Smooth muscle cell (in vitro differentiated cells): Measurements from ENCODE around the gene TRMT10C. TPM values are rescaled to one million over a fixed set of nuclear protein-coding genes. Genes with fewer than 3 reads are reported as not detected.
"Not testable (repeated sequence)": the region's sequence is repeated elsewhere in the genome, so short reads cannot be mapped to it uniquely, and the experiment has no call there.

Experiments used
- DNase-seq: peaks from one replicate; lab custom pipeline; 2025; ENCODE audit not compliant: unreplicated experiment; lab: John Stamatoyannopoulos, UW
- H2AFZ ChIP-seq: fragments of 200-600 bp; sonication (generic); 2 replicates; pipeline ENCODE4 v1.6.0; 2016; ENCODE audit warnings: antibody characterized with exemption, low read depth, mild to moderate bottlenecking
- H3F3A ChIP-seq: fragments of 200-600 bp; sonication (generic); 2 replicates; pipeline ENCODE4 v1.6.0; 2017; ENCODE audit warnings: antibody characterized with exemption, low read depth
- H3K27ac ChIP-seq: fragments of 200-600 bp; sonication (generic); 2 replicates; pipeline ENCODE4 v1.5.1; 2016; ENCODE audit warnings: low read depth, mild to moderate bottlenecking
- H3K27me3 ChIP-seq: fragments of 200-600 bp; sonication (generic); 2 replicates; pipeline ENCODE4 v1.6.1; 2016; ENCODE audit warnings: low read depth, mild to moderate bottlenecking
- H3K36me3 ChIP-seq: fragments of 200-600 bp; sonication (generic); 2 replicates; pipeline ENCODE4 v1.5.1; 2016; ENCODE audit warnings: low read depth
- H3K4me1 ChIP-seq: fragments of 200-600 bp; sonication (generic); 2 replicates; pipeline ENCODE4 v1.5.1; 2016; ENCODE audit warnings: low read depth
- H3K4me2 ChIP-seq: fragments of 200-600 bp; sonication (generic); 2 replicates; pipeline ENCODE4 v1.6.0; 2016; ENCODE audit warnings: mild to moderate bottlenecking
- H3K4me3 ChIP-seq: fragments of 200-600 bp; sonication (generic); 2 replicates; pipeline ENCODE4 v1.5.1; 2016; ENCODE audit warnings: mild to moderate bottlenecking
- H3K79me2 ChIP-seq: fragments of 200-600 bp; sonication (generic); 2 replicates; pipeline ENCODE4 v1.6.0; 2016; ENCODE audit warnings: low read depth, mild to moderate bottlenecking
- H3K9ac ChIP-seq: fragments of 200-600 bp; sonication (generic); 2 replicates; pipeline ENCODE4 v1.6.0; 2016; ENCODE audit warnings: low read depth
- H3K9me3 ChIP-seq: fragments of 200-600 bp; sonication (generic); replicated peaks from 2 replicates; pipeline ENCODE4 v1.5.1; 2016; ENCODE audit warnings: low read depth
- H4K20me1 ChIP-seq: fragments of 200-600 bp; sonication (generic); 2 replicates; pipeline ENCODE4 v1.6.0; 2016; ENCODE audit warnings: low read depth
- WGBS: methylation state at CpG from one replicate; pipeline ENCODE4 v1.1.7; 2016; ENCODE audit warnings: low lambda C conversion rate; 5-methylcytosine and 5-hydroxymethylcytosine counted together
- polyA plus RNA-seq: library from polyadenylated mRNA; unstranded; fragments of >200 nt; fragmentation: Nextera tagmentation; extraction: Ambion mirVana; gene quantifications from 2 replicates; pipeline ENCODE4 v1.2.1, GENCODE V29; 2016
- small RNA-seq: library from RNA; depleted of rRNA; stranded (forward); fragments of <200 nt; gene quantifications from one replicate; pipeline ENCODE3, GENCODE V24; 2014
- total RNA-seq: library from RNA; depleted of rRNA; stranded (reverse); fragments of >200 nt; gene quantifications from 2 replicates; pipeline ENCODE4 v1.2.3, GENCODE V29; 2014
- TF ChIP-seq, protein P1 (sequence below): fragments of 200-600 bp; sonication (generic); IDR thresholded peaks from 2 replicates; pipeline ENCODE4 v1.5.1; 2017; ENCODE audit warnings: borderline replicate concordance, mild to moderate bottlenecking, antibody characterized with exemption; ENCODE audit not compliant: insufficient read depth, poor library complexity, severe bottlenecking

The TRMT10C gene
- total and polyA plus RNA-seq, 2 experiments from 2014 or later, result 25.8 to 35.3 TPM

DNA sequence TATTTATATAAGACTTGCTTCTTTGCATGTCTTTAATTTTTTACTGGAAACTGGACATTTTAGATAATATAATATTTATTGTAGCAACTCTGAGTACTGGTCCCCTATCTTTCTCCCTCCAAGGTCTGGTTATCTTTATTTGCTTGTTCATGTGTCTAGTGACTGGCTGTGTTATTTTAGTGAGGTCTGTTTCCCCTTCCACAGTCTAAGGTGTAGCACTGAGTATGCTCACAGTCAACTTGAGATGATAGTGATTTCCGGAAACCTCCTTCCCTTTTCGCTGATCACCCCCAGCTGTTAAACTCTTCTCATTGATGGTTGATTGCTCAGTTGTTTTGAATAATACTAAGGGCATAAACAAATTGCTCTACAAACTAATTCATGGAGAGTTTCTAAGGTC lies 49.4 kb downstream of the TRMT10C start:
- H3K9ac ChIP-seq, result no peak overlapping the region
- H3K9me3 ChIP-seq, result no peaks in the 10 kb centered on the region
- H3K27ac ChIP-seq, result no peak overlapping the region
- DNase-seq, result no peak
- no peak overlapping the region for H2AFZ ChIP-seq
- H3F3A ChIP-seq, result no peaks in the 10 kb centered on the region
- WGBS, result 70% methylated on average over 2 of the region's 2 CpGs
- no peaks in the 10 kb centered on the region for H3K4me1 ChIP-seq
- no peaks in the 10 kb centered on the region for H3K79me2 ChIP-seq
- H4K20me1 ChIP-seq, result no peaks in the 10 kb centered on the region
- no peaks in the 10 kb centered on the region for H3K36me3 ChIP-seq
- TF ChIP-seq, protein P1, sequence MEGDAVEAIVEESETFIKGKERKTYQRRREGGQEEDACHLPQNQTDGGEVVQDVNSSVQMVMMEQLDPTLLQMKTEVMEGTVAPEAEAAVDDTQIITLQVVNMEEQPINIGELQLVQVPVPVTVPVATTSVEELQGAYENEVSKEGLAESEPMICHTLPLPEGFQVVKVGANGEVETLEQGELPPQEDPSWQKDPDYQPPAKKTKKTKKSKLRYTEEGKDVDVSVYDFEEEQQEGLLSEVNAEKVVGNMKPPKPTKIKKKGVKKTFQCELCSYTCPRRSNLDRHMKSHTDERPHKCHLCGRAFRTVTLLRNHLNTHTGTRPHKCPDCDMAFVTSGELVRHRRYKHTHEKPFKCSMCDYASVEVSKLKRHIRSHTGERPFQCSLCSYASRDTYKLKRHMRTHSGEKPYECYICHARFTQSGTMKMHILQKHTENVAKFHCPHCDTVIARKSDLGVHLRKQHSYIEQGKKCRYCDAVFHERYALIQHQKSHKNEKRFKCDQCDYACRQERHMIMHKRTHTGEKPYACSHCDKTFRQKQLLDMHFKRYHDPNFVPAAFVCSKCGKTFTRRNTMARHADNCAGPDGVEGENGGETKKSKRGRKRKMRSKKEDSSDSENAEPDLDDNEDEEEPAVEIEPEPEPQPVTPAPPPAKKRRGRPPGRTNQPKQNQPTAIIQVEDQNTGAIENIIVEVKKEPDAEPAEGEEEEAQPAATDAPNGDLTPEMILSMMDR, result no peak
- no peak overlapping the region for H3K4me3 ChIP-seq
- H3K27me3 ChIP-seq, result no peaks in the 10 kb centered on the region
- no peak overlapping the region for H3K4me2 ChIP-seq

DNA sequence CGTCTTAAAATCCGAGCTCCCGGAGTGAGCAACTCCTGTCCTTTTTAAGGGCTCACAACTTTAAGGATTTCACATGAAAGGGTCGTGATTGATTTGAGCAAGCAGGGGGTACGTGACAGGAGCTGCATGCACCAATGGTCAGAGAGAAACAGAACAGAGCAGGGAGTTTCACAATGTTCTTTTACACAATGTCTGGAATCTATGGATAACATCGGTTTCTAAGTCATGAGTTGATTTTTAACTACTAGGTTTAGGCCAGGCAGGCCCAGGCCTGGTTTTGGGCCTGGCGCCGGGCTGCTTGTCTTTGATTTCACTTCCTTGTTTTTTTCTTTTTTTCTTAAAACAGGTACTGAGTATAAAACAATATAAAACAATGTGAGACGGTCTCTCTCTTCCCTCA lies 51.3 kb downstream of the TRMT10C start:
- H3K36me3 ChIP-seq, H3K4me2 ChIP-seq, H3K9ac ChIP-seq, H3K4me1 ChIP-seq, H3K79me2 ChIP-seq, DNase-seq, H3F3A ChIP-seq, H4K20me1 ChIP-seq, H3K4me3 ChIP-seq, H3K27me3 ChIP-seq, H3K27ac ChIP-seq, H2AFZ ChIP-seq, H3K9me3 ChIP-seq: not testable (repeated sequence)
- WGBS, result 89% methylated on average over 9 of the region's 9 CpGs

DNA sequence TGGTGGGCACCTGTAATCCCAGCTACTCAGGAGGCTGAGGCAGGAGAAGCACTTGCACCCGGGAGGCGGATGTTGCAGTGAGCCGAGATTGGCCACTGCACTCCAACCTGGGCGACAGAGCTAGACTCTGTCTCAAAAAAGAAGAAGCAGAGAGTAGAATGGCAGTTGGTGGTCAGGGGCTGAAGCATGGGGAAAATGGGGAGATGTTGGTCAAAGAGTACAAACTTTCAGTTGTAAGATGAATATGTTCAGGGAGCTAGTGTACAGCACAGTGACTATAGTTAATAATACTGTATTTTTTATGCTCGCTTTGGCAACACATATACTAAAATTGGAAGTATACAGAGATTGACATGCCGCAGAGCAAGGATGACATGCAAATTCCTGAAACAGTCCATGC lies 53.9 kb downstream of the TRMT10C start:
- Histone ChIP-seq H3K27me3 (no peaks in the 10 kb centered on the region), H3K36me3 (no peaks in the 10 kb centered on the region), H3F3A (no peaks in the 10 kb centered on the region), H3K4me3 (no peak overlapping the region), H2AFZ (no peak overlapping the region), H3K4me1 (no peaks in the 10 kb centered on the region), H3K79me2 (no peaks in the 10 kb centered on the region), H3K27ac (no peak overlapping the region), H3K4me2 (no peak overlapping the region), H4K20me1 (no peaks in the 10 kb centered on the region), H3K9me3 (no peaks in the 10 kb centered on the region), H3K9ac (no peak overlapping the region)
- WGBS, result 94% methylated on average over 6 of the region's 6 CpGs
- TF ChIP-seq, protein P1, result no peak
- no peak for DNase-seq

Small RNA genes within 50 kb of the gene (small RNA-seq; reads per million reads assigned to genes)
- gene RNU6-1256P, result not detected

Other genes starting within 250 kb of the TRMT10C start
- gene IMPG2, start 241.3 kb upstream of the TRMT10C start, total RNA-seq, result 0.58 and 0.67 TPM in 2 replicates
- gene IMPG2, start 241.3 kb upstream of the TRMT10C start, polyA plus RNA-seq, result 0.03 TPM in 1 of 2 replicates, not detected in the other
- 37.1 and 46.4 TPM in 2 replicates for gene SENP7, start 48.7 kb upstream of the TRMT10C start, total RNA-seq
- gene SENP7, start 48.7 kb upstream of the TRMT10C start, polyA plus RNA-seq, result 6.6 and 8.7 TPM in 2 replicates
- gene PCNP, start 12.3 kb downstream of the TRMT10C start, total RNA-seq, result 137 and 175 TPM in 2 replicates
- 97.3 and 105 TPM in 2 replicates for gene PCNP, start 12.3 kb downstream of the TRMT10C start, polyA plus RNA-seq
- gene ZBTB11, start 115.3 kb downstream of the TRMT10C start, total RNA-seq, result 33.7 and 36.3 TPM in 2 replicates
- 7.6 and 9.1 TPM in 2 replicates for gene ZBTB11, start 115.3 kb downstream of the TRMT10C start, polyA plus RNA-seq
- 1,956 and 2,011 TPM in 2 replicates for gene RPL24, start 124.8 kb downstream of the TRMT10C start, total RNA-seq
- gene RPL24, start 124.8 kb downstream of the TRMT10C start, polyA plus RNA-seq, result 452 and 518 TPM in 2 replicates
- 20.8 and 21.2 TPM in 2 replicates for gene CEP97, start 162.7 kb downstream of the TRMT10C start, total RNA-seq
- 3.5 and 4.3 TPM in 2 replicates for gene CEP97, start 162.7 kb downstream of the TRMT10C start, polyA plus RNA-seq
- gene NXPE3, start 217.3 kb downstream of the TRMT10C start, total RNA-seq, result 8.6 and 10.2 TPM in 2 replicates
- 5.6 and 7.0 TPM in 2 replicates for gene NXPE3, start 217.3 kb downstream of the TRMT10C start, polyA plus RNA-seq